ENCODE data around the gene PCDH19.

DNA sequence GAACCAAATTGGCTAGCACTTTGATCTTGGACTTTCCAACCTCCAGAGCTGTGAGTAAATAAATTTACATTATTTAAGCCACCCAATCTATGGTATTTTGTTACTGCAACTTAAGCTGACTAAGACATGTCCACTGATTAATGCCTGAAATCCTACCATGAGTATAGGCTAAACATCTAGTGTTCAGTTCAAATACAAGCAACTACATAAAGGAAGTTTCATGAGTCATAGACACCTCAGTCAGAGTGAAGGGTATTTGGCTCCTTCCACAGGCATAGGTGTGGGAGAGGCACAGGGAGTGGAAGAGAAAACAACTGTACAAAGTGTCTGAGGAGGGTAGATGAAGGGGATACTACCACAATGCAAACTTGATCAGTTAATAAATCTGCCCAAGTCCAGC lies 35.5 kb upstream of the PCDH19 start:
- TF ChIP-seq, protein P1, sequence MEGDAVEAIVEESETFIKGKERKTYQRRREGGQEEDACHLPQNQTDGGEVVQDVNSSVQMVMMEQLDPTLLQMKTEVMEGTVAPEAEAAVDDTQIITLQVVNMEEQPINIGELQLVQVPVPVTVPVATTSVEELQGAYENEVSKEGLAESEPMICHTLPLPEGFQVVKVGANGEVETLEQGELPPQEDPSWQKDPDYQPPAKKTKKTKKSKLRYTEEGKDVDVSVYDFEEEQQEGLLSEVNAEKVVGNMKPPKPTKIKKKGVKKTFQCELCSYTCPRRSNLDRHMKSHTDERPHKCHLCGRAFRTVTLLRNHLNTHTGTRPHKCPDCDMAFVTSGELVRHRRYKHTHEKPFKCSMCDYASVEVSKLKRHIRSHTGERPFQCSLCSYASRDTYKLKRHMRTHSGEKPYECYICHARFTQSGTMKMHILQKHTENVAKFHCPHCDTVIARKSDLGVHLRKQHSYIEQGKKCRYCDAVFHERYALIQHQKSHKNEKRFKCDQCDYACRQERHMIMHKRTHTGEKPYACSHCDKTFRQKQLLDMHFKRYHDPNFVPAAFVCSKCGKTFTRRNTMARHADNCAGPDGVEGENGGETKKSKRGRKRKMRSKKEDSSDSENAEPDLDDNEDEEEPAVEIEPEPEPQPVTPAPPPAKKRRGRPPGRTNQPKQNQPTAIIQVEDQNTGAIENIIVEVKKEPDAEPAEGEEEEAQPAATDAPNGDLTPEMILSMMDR (conservative IDR thresholded peaks at IDR 0.05; ENCODE audit: low read depth in 2 of 2), result no peak
- TF ChIP-seq, protein P2, sequence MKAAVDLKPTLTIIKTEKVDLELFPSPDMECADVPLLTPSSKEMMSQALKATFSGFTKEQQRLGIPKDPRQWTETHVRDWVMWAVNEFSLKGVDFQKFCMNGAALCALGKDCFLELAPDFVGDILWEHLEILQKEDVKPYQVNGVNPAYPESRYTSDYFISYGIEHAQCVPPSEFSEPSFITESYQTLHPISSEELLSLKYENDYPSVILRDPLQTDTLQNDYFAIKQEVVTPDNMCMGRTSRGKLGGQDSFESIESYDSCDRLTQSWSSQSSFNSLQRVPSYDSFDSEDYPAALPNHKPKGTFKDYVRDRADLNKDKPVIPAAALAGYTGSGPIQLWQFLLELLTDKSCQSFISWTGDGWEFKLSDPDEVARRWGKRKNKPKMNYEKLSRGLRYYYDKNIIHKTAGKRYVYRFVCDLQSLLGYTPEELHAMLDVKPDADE (IDR thresholded peaks at IDR 0.05), result no peak
- TF ChIP-seq EZH2phosphoT487 (IDR thresholded peaks at IDR 0.05; ENCODE audit: unreplicated experiment) (no peak), JUNB (IDR thresholded peaks at IDR 0.05; ENCODE audit: unreplicated experiment) (no peak), POLR2AphosphoS5 (IDR thresholded peaks at IDR 0.05; ENCODE audit: low read depth) (no peak), EZH2 (IDR thresholded peaks at IDR 0.05; ENCODE audit: low read depth, unreplicated experiment) (no peak), CREB1 (CRISPR knock-in tag; IDR thresholded peaks at IDR 0.05; ENCODE audit: low read depth) (no peak), STAT1 (IDR thresholded peaks at IDR 0.05; ENCODE audit: unreplicated experiment) (no peak), ZNF331 (CRISPR knock-in tag; IDR thresholded peaks at IDR 0.05; ENCODE audit: low read depth) (no peak), ZNF114 (CRISPR knock-in tag; IDR thresholded peaks at IDR 0.05) (no peak)
- TF ChIP-seq, protein P3, sequence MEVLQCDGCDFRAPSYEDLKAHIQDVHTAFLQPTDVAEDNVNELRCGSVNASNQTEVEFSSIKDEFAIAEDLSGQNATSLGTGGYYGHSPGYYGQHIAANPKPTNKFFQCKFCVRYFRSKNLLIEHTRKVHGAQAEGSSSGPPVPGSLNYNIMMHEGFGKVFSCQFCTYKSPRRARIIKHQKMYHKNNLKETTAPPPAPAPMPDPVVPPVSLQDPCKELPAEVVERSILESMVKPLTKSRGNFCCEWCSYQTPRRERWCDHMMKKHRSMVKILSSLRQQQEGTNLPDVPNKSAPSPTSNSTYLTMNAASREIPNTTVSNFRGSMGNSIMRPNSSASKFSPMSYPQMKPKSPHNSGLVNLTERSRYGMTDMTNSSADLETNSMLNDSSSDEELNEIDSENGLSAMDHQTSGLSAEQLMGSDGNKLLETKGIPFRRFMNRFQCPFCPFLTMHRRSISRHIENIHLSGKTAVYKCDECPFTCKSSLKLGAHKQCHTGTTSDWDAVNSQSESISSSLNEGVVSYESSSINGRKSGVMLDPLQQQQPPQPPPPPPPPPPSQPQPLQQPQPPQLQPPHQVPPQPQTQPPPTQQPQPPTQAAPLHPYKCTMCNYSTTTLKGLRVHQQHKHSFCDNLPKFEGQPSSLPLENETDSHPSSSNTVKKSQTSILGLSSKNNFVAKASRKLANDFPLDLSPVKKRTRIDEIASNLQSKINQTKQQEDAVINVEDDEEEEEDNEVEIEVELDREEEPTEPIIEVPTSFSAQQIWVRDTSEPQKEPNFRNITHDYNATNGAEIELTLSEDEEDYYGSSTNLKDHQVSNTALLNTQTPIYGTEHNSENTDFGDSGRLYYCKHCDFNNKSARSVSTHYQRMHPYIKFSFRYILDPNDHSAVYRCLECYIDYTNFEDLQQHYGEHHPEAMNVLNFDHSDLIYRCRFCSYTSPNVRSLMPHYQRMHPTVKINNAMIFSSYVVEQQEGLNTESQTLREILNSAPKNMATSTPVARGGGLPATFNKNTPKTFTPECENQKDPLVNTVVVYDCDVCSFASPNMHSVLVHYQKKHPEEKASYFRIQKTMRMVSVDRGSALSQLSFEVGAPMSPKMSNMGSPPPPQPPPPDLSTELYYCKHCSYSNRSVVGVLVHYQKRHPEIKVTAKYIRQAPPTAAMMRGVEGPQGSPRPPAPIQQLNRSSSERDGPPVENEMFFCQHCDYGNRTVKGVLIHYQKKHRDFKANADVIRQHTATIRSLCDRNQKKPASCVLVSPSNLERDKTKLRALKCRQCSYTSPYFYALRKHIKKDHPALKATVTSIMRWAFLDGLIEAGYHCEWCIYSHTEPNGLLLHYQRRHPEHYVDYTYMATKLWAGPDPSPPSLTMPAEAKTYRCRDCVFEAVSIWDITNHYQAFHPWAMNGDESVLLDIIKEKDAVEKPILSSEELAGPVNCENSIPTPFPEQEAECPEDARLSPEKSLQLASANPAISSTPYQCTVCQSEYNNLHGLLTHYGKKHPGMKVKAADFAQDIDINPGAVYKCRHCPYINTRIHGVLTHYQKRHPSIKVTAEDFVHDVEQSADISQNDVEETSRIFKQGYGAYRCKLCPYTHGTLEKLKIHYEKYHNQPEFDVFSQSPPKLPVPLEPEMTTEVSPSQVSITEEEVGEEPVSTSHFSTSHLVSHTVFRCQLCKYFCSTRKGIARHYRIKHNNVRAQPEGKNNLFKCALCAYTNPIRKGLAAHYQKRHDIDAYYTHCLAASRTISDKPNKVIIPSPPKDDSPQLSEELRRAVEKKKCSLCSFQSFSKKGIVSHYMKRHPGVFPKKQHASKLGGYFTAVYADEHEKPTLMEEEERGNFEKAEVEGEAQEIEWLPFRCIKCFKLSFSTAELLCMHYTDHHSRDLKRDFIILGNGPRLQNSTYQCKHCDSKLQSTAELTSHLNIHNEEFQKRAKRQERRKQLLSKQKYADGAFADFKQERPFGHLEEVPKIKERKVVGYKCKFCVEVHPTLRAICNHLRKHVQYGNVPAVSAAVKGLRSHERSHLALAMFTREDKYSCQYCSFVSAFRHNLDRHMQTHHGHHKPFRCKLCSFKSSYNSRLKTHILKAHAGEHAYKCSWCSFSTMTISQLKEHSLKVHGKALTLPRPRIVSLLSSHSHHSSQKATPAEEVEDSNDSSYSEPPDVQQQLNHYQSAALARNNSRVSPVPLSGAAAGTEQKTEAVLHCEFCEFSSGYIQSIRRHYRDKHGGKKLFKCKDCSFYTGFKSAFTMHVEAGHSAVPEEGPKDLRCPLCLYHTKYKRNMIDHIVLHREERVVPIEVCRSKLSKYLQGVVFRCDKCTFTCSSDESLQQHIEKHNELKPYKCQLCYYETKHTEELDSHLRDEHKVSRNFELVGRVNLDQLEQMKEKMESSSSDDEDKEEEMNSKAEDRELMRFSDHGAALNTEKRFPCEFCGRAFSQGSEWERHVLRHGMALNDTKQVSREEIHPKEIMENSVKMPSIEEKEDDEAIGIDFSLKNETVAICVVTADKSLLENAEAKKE (CRISPR knock-in tag; IDR thresholded peaks at IDR 0.05), result no peak
